Activated CD4-positive, alpha-beta T cell treated with anti-CD3 and anti-CD28 coated beads for 24 hours (primary cell): ENCODE results near the gene BAHCC1.

ENCODE experiments used
- DNase-seq, 2 donors: peaks; one replicate each; pipeline ENCODE4 v3.0.0-alpha.2; 2020; ENCODE audit warnings: low read depth in 2 of 2

BAHCC1 gene

DNA sequence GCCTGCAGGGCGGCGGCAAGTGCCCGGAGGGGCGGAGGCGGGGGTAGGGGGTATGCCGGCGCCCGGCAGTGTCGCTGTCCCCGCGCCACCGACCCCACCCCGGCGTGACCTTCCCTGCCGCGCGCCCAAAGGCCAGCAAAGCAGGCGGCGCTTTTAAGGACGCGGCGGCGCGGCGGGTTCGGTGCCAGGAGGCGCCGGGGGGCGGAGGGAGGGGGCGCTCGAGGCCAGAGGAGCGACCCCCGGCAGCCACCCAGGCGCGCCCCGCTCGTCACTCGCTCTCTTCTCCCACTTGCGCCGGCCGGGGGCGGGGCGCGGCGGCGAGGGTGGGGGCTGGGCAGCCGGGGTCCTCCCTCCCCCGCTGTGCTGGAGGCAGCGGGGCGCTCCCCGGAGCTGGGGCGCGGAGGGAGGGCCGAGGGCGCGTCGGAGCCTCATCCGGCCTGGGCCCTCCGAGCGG, 8.6 kb upstream of the BAHCC1 start:
- DNase-seq: no peak

- DNase-seq: peak in 1 of 2 donors; percentile 44
Measured at GRCh38 chr17:81387100-81388090, 7.9 kb upstream of the BAHCC1 start.

- DNase-seq: no peak
Measured at GRCh38 chr17:81388091-81388611, 7.1 kb upstream of the BAHCC1 start.

DNA sequence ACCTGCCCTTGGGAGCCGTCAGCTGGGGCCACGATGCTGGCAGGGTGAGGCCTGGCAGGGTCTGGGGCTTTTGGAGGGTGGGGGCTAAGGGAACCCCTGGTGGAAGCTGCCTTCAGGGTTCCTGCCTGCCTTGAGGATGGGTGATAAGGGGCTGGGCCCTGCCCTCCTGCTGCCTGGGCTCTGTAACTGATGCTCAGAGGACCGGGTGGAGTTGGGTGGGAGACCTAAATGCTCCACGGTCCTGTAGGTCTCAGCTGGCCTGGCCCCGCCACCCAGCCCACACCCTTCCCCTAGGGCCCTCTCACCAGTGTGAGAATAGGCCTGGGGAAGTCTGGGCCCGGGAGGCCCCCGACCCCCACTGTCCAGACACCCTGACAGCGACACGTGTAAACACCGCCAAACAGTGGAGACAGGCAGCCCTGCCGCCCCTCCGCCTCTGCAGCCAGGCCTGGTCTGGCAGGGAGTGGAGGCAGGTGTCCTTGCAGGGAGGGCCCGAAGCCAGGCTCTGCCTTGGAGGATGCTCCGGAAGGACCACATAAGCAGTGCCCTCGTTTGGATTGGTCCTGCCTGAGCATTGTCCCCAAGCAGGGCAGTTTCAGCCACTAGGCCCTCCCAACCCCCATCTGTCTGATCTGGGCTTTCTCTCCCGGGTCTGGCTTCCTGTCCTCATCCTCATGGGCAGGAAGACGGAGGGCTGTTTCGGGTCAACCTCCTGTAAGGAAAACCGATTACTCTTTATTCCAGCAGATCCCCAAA, 6.5 kb upstream of the BAHCC1 start:
- DNase-seq: no peak

GRCh38 chr17:81389585-81389984, 5.7 kb upstream of the BAHCC1 start:
- DNase-seq: no peak

DNA sequence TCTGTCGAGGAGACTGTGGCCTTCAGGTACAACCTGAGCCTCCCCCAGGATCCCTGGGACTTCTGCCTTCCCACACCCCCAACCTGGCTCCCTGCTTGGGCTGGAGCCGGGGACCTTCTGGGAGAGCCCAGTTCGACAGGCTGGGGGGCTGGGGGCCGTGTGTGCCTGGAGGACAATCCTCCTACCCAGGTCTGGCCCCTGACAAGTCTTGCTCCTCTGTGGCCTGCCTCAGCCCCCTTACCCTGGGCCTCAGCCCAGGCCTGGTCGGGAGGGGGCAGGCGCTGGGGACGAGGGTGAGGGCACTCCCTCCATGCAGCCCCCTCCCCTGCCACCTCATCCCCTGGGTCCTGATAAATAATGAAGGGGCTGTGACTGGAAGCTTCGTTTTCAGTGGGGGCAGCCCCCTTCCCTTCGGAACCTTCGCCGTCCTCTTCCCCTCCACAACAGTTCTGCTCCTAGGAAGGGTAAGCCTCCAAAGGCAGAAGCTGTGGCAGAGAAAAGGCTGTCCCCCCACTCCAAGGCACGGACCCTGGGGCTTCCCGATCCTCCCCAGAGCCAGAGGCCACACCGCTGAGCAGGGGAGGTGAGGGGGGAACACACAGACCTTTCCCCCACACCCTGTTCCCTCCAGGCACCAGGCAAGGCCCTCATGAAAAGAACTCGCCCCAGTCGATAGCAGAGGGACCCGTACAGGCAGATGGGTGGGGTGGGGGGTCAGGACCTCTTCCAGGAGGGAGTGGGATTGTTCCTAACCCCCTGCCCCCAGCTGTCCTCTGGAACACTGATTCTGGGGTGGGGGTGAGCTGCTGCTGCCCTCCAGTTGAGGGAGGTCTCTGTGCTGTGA, 5.0 kb upstream of the BAHCC1 start:
- DNase-seq: no peak

- DNase-seq: no peak
Measured at GRCh38 chr17:81390873-81391255, 4.4 kb upstream of the BAHCC1 start.

- DNase-seq: no peak
Measured at GRCh38 chr17:81391293-81391935, 3.8 kb upstream of the BAHCC1 start.

DNA sequence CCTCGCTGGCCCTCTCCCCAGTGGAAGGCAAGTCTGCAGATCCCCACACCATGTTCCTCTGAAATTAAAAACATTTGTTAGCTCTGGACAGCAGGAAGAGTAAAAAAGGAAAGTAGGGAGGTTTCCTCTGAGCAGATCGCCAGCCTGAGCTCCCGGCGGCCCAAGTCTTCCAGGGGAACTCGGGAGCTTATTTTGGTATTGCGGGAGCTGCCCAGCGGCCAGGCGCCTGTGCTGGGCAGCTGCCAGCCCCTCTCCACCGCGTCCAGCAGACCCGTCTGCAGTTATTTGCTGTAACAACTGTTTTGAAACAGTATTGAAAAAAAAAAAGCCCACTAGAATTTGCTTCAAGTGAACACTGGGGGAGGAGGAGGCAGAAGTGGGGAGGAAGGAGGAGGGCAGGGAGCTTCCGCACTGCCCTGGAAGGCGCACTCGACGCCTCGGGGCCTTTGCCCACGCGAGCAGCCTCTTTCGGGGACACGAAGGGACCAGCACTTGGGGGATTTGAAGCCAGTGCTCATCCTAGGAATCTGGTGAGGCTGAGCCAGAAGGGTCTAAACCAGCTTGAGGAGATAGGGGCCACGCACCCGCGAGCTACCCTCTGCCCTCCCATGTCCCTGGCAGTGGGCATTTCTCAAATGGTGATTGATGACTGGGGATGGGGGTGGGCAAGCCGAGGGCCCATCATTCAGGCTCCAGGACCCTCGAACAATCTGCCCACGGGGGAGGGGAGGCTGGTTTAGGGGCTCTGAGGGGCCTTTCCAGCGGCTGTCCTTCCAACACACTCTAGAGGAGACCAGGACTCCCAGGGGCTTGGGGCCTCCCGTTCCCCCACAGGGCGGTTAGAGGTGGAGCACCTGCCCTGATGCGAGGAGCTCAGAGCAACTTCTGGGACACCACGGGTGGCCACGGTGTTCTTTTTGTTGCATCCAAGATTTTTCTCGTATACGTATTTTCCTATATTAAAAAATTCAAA, 3.0 kb upstream of the BAHCC1 start:
- no peak for DNase-seq

DNA sequence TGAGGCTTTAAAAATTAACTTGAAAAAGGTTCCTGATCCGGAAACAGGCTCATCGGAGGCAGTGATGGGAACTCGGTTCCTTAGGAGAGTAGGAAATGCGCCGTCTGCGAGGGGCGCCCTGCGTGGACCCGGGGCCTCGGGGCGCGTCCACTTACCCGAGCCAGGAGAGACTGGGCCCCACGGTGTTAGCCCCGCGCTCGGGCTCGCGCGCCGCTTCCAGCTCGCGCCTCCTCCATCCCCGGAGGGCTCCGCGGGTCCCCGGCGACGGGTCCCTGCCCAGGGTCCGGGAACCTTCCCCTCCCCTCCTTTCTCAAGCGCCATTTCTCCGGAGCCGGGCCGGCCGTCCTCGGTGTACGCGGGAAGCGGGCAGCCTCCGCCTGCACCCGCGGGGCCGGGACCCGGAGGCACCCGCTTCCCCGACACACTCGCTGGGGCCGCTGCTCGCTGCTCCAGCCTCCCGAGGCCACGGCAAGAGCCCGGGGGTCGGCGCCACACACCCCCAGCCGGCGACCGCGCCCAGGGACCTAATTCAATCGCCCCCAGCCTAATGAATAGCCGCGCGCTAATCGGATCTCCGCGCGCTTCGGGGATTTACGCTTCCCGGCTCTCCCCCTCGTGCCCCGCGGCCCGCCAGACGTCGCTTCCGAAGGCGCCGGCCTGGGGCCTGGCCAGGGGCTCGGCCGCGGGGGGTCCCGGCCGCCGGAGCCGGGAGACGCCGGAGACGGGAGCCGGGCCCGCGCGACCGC, 2.2 kb upstream of the BAHCC1 start:
- DNase-seq: no peak

- DNase-seq: peak; percentile 27 to 84
Measured at GRCh38 chr17:81393684-81394376, 1.4 kb upstream of the BAHCC1 start.

DNA sequence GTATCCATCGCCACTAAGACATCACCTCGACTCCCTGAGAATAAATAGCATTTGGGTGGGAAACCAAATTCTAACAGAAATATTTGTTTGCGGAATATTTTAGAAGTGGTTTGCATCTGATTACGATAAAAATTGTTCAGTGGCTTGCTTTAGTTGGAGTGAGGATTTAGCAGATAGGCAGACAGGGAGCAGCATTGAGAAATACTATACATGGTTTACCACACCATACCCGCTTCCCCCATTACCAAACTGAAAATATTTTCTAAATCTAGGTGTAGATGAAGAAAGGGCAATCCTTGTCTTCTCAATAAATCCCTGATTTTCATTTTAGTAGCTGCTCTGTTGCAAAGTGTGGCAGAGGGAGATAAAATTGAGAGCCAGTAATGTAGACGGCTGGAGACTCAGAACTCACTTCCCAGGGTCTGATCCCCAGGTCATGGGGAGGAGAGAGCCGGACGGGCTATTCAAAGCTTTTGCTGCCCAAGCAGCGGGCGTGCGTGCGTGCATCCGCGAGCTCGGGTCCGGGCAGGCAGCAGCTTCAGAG, 808 bp upstream of the BAHCC1 start:
- DNase-seq: no peak

DNA sequence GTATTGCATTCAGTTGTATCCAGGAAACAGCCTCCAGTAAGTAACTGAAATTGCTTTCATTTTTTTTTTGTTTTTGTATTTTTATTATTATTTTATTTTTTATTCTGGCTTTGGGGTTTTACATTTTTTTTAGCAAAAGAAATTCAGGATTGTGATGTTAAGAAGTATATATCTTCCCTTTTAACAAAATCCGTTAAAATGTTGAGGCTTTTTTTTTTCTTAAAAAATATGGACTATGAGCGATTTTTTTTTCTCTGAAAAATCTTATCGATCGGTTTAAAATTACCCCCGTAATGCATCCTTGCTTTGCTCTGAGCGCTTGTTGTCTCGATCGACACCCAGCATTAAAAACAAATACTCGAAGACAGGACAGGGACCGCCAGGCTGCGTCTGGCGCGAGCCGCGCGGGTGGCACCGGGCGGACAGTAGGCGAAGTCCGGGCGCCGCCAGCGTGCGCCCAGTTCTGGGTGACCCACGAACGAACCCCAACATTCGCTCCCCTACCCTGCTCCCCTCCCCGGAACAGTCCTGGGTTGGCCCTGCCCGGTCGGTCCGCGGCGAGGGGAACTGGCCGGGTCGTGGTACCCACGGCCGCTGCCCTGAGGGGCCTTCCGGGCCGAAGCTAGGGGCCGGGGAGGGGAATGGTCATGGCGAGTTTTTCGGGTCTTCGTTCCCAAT, 482 bp downstream of the BAHCC1 start:
- DNase-seq: no peak

GRCh38 chr17:81396278-81396721, 1.0 kb downstream of the BAHCC1 start:
- no peak for DNase-seq

GRCh38 chr17:81396722-81397313, 1.6 kb downstream of the BAHCC1 start:
- no peak for DNase-seq

DNA sequence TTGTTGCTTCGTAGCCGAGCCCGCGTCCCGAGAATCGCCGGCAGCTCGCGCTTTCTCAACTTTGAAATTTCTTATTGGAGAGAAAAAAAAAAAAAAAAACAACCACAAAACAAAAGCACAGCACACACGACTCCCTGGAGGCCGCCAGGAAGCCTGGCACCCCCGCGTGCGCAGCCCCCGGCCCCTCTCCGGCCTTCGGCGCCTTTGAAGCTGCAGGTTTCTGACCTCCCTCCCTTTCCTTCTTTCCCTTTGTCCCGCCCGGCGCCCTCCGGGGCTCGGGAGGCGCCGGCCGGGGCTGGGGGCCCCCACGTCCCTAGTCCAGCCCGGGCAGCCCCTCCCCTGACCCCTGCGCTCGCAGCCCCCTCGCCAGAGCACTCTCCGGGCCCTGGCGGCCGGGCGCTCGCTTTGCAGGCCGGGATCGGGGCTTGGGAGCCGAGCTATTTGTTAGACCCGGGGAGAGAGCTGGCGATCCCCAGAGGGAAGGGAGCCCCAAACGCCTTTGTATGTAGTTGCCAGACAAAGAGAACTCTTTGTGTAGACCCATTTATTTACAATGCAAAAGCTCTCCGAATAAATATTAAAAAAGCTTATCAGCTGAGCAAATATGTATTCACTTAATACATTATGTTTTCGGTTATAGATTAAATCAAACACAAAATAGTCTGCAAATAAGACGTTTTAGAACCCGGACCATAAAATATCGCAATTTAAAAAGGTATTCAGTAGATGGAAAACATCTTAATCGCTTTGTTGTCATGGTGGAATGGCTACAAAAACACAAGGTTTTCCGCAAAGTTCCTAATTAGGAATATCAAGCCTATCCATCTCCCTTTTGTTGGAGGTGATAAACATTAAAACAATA, 2.3 kb downstream of the BAHCC1 start:
- no peak for DNase-seq
